Naive thymus-derived CD8-positive, alpha-beta T cell (primary cell): ENCODE measurements around the gene CYP2J2. TPM values are rescaled to one million over a fixed set of nuclear protein-coding genes. Genes with fewer than 3 reads are reported as not detected.
"Not testable (repeated sequence)": the region's sequence is repeated elsewhere in the genome, so short reads cannot be mapped to it uniquely, and the experiment has no call there.

ENCODE experiments used
- ATAC-seq, 2 donors: fragments of 150-1000 bp; cut with Tn5 transposase in 1 of 2; sonication (Bioruptor Pico), chemical (Tn5 transposase) in 1 of 2; 1 replicate in 1 of 2; 2 replicates in 1 of 2; pipeline ENCODE4 v1.10.0; 2021; ENCODE audit warnings: mild to moderate bottlenecking in 2 of 2, moderate library complexity in 2 of 2
- POLR2A ChIA-PET: fragments of 350-600 bp; sonication (Branson Sonifier 250); formaldehyde crosslinking; loops from one replicate; lab custom pipeline; 2021; ENCODE audit warnings: antibody characterized with exemption; lab: Charles Lee
- DNase-seq, 10 donors: peaks; one replicate each; pipeline versions ENCODE4 v3.0.0 to v3.0.0-alpha.2; 2020 to 2022
- H3K27ac Mint-ChIP-seq, 10 donors: one replicate each; pipeline ENCODE4 v1.8.0; 2020 to 2022; ENCODE audit warnings: mild to moderate bottlenecking in 10 of 10, mixed read lengths in 10 of 10, moderate library complexity in 4 of 10, inconsistent platforms in 1 of 10
- H3K27me3 Mint-ChIP-seq, 5 donors: one replicate each; pipeline ENCODE4 v1.8.0; 2021 to 2022; ENCODE audit warnings: mixed read lengths in 5 of 5
- H3K36me3 Mint-ChIP-seq, 3 donors: one replicate each; pipeline ENCODE4 v1.8.0; 2020 to 2022; ENCODE audit warnings: mixed read lengths in 3 of 3, mild to moderate bottlenecking in 2 of 3, inconsistent platforms in 1 of 3
- H3K4me1 Mint-ChIP-seq, 4 donors: one replicate each; pipeline ENCODE4 v1.8.0; 2021 to 2022; ENCODE audit warnings: mixed read lengths in 4 of 4
- H3K4me3 Mint-ChIP-seq, 10 donors: one replicate each; pipeline ENCODE4 v1.8.0; 2020 to 2022; ENCODE audit warnings: mild to moderate bottlenecking in 10 of 10, mixed read lengths in 10 of 10, moderate library complexity in 6 of 10, inconsistent platforms in 1 of 10
- H3K9me3 Mint-ChIP-seq, 9 donors: one replicate each; pipeline ENCODE4 v1.8.0; 2020 to 2022; ENCODE audit warnings: mixed read lengths in 9 of 9, mild to moderate bottlenecking in 3 of 9, inconsistent platforms in 1 of 9, moderate library complexity in 1 of 9
- polyA plus RNA-seq, 3 donors: library from polyadenylated mRNA; unstranded; fragments of 300-500 nt; fragmentation: Illumina TruSeq; gene quantifications; one replicate each; pipeline ENCODE4 v1.2.3, GENCODE V29; 2021
- total RNA-seq, 8 experiments: library from RNA in 2 of 8; stranded (reverse) in 2 of 8; gene quantifications; one replicate each; pipeline ENCODE4 v1.2.3 and lab custom pipeline; 2021 to 2026

Gene CYP2J2
- 1 to 10 TPM; 2.0 to 2.8 TPM for total RNA-seq
- 1 to 10 TPM; 3.2 to 5.0 (median 3.6) TPM for polyA plus RNA-seq
- 1.6 to 3.4 (median 2.4) reads per million in 6 experiments for total RNA-seq (lab: John Stamatoyannopoulos, UW)

- H3K27ac Mint-ChIP-seq, result peak within 1 kb of the TSS; percentile 55 to 92 (median 84)
- peak; percentile 81 to 97 for ATAC-seq
- POLR2A ChIA-PET, result interaction anchor here (1.2 to 1.7 kb wide), 2 partner anchors 34 to 112 kb away, joined by 3 to 7 read pairs; partner anchors contain the start of gene HOOK1
Measured at GRCh38 chr1:59926381-59927123, at the start of gene CYP2J2. Gene CYP2J2 (minus strand): TSS chr1:59926773. CDS start chr1:59926746, 27 bp downstream.

GRCh38 chr1:59973719-59974118 is 47.1 kb upstream of the CYP2J2 start:
- Mint-ChIP-seq H3K36me3 (no peaks in the 10 kb centered on the region), H3K27ac (no peak overlapping the region), H3K27me3 (peaks cover 14 to 57% (median 27%) of the 10 kb centered on the region in 5 donors), H3K4me1 (peaks cover 5 to 8% (median 6%) of the 10 kb centered on the region in 4 donors), H3K4me3 (no peak overlapping the region), H3K9me3 (no peaks in the 10 kb centered on the region)
- POLR2A ChIA-PET, result no interaction called here
- DNase-seq (no peak), ATAC-seq (no peak)

More at GRCh38 chr1:59926381-59927123, at the start of gene CYP2J2:
- peak within 1 kb of the TSS; percentile 73 to 95 (median 90) for H3K4me3 Mint-ChIP-seq
- DNase-seq, result peak; percentile 2 to 63 (median 33)
- peaks cover 0 to 24% (median 10%) of the 10 kb centered on the region in 9 donors for H3K9me3 Mint-ChIP-seq
- peaks cover 3 to 24% (median 7%) of the 10 kb centered on the region in 5 donors for H3K27me3 Mint-ChIP-seq
- peaks cover 0 to 21% (median 10%) of the 10 kb centered on the region in 3 donors for H3K36me3 Mint-ChIP-seq
- peaks cover 7 to 16% (median 12%) of the 10 kb centered on the region in 4 donors for H3K4me1 Mint-ChIP-seq

GRCh38 chr1:59972216-59972927 is 45.8 kb upstream of the CYP2J2 start:
- no peak for ATAC-seq
- Mint-ChIP-seq H3K4me3 (no peak overlapping the region), H3K9me3 (no peaks in the 10 kb centered on the region), H3K4me1 (peaks cover 5 to 8% (median 6%) of the 10 kb centered on the region in 4 donors), H3K27me3 (peaks cover 15 to 57% (median 27%) of the 10 kb centered on the region in 5 donors), H3K27ac (peak overlapping the region in 1 of 10 donors; percentile 43), H3K36me3 (no peaks in the 10 kb centered on the region)
- DNase-seq, result no peak
- POLR2A ChIA-PET, result no interaction called here

GRCh38 chr1:59971464-59971911 is 44.9 kb upstream of the CYP2J2 start:
- peaks cover 16 to 51% (median 24%) of the 10 kb centered on the region in 5 donors for H3K27me3 Mint-ChIP-seq
- no peaks in the 10 kb centered on the region for H3K9me3 Mint-ChIP-seq
- peak overlapping the region in 2 of 10 donors; percentile 3 to 10 for H3K4me3 Mint-ChIP-seq
- H3K27ac Mint-ChIP-seq, result peak overlapping the region in 1 of 10 donors; percentile 12
- ATAC-seq, result peak; percentile 35 to 39
- no peaks in the 10 kb centered on the region for H3K36me3 Mint-ChIP-seq
- peak in 8 of 10 donors; percentile 13 to 38 (median 30) for DNase-seq
- POLR2A ChIA-PET, result no interaction called here
- peaks cover 5 to 7% (median 5%) of the 10 kb centered on the region in 4 donors for H3K4me1 Mint-ChIP-seq

- H3K36me3 Mint-ChIP-seq, POLR2A ChIA-PET, ATAC-seq, H3K27ac Mint-ChIP-seq, H3K9me3 Mint-ChIP-seq, H3K4me1 Mint-ChIP-seq, H3K4me3 Mint-ChIP-seq, DNase-seq: not testable (repeated sequence)
- peaks cover 7 to 33% (median 13%) of the 10 kb centered on the region in 5 donors for H3K27me3 Mint-ChIP-seq
Measured at GRCh38 chr1:59969542-59970175, 43.1 kb upstream of the CYP2J2 start.

GRCh38 chr1:59968746-59969145 is 42.2 kb upstream of the CYP2J2 start:
- H3K9me3 Mint-ChIP-seq, H3K36me3 Mint-ChIP-seq, DNase-seq, ATAC-seq, H3K27ac Mint-ChIP-seq, POLR2A ChIA-PET, H3K4me3 Mint-ChIP-seq, H3K4me1 Mint-ChIP-seq: not testable (repeated sequence)
- H3K27me3 Mint-ChIP-seq, result peaks cover 5 to 27% (median 10%) of the 10 kb centered on the region in 5 donors

- POLR2A ChIA-PET, result no interaction called here
- peaks cover 2 to 18% (median 9%) of the 10 kb centered on the region in 5 donors for H3K27me3 Mint-ChIP-seq
- ATAC-seq (no peak), DNase-seq (no peak)
- H3K4me3 Mint-ChIP-seq, result no peak overlapping the region
- no peaks in the 10 kb centered on the region for H3K36me3 Mint-ChIP-seq
- H3K9me3 Mint-ChIP-seq, result no peaks in the 10 kb centered on the region
- no peak overlapping the region for H3K27ac Mint-ChIP-seq
- peaks cover 5 to 7% (median 5%) of the 10 kb centered on the region in 4 donors for H3K4me1 Mint-ChIP-seq
Measured at GRCh38 chr1:59967780-59968179, 41.2 kb upstream of the CYP2J2 start.

GRCh38 chr1:59967141-59967697 is 40.6 kb upstream of the CYP2J2 start:
- H3K36me3 Mint-ChIP-seq, result no peaks in the 10 kb centered on the region
- POLR2A ChIA-PET, result no interaction called here
- H3K27ac Mint-ChIP-seq, result no peak overlapping the region
- ATAC-seq (no peak), DNase-seq (no peak)
- no peak overlapping the region for H3K4me3 Mint-ChIP-seq
- peaks cover 0 to 12% (median 8%) of the 10 kb centered on the region in 5 donors for H3K27me3 Mint-ChIP-seq
- no peaks in the 10 kb centered on the region for H3K9me3 Mint-ChIP-seq
- peaks cover 5 to 7% (median 5%) of the 10 kb centered on the region in 4 donors for H3K4me1 Mint-ChIP-seq

GRCh38 chr1:59952065-59952464 is 25.5 kb upstream of the CYP2J2 start:
- Mint-ChIP-seq H3K27ac (no peak overlapping the region), H3K27me3 (peaks cover 0 to 7% (median 0%) of the 10 kb centered on the region in 5 donors), H3K36me3 (no peaks in the 10 kb centered on the region), H3K9me3 (no peaks in the 10 kb centered on the region), H3K4me1 (no peaks in the 10 kb centered on the region), H3K4me3 (no peak overlapping the region)
- DNase-seq (no peak), ATAC-seq (no peak)
- POLR2A ChIA-PET, result no interaction called here

- Mint-ChIP-seq H3K4me3 (no peak overlapping the region), H3K27me3 (peaks cover 0 to 4% (median 0%) of the 10 kb centered on the region in 5 donors), H3K4me1 (no peaks in the 10 kb centered on the region), H3K36me3 (no peaks in the 10 kb centered on the region), H3K9me3 (no peaks in the 10 kb centered on the region), H3K27ac (no peak overlapping the region)
- ATAC-seq (no peak), DNase-seq (no peak)
- POLR2A ChIA-PET, result no interaction called here
Measured at GRCh38 chr1:59949648-59950047, 23.1 kb upstream of the CYP2J2 start.

- H3K27ac Mint-ChIP-seq, result no peak overlapping the region
- H3K9me3 Mint-ChIP-seq, result no peaks in the 10 kb centered on the region
- no peaks in the 10 kb centered on the region for H3K36me3 Mint-ChIP-seq
- POLR2A ChIA-PET, result no interaction called here
- peaks cover 0 to 4% (median 0%) of the 10 kb centered on the region in 5 donors for H3K27me3 Mint-ChIP-seq
- H3K4me3 Mint-ChIP-seq, result no peak overlapping the region
- no peak for DNase-seq
- no peaks in the 10 kb centered on the region for H3K4me1 Mint-ChIP-seq
- no peak for ATAC-seq
Measured at GRCh38 chr1:59948990-59949389, 22.4 kb upstream of the CYP2J2 start.
